Muscle of arm (tissue), 12 donors: ENCODE results near the gene RRP15. TPM values are rescaled to one million over a fixed set of nuclear protein-coding genes. Genes with fewer than 3 reads are reported as not detected.

Experiments
- DNase-seq: peaks from one replicate; pipeline ENCODE4 v3.0.0-alpha.2; 2013
- polyA plus RNA-seq, 12 donors: library from polyadenylated mRNA; unstranded; fragments of 120-200 nt; gene quantifications; one replicate each; pipeline ENCODE4 v1.2.1, GENCODE V29; 2013; ENCODE audit not compliant: insufficient read length in 12 of 12

Gene RRP15
- polyA plus RNA-seq, 12 donors = 9.4 to 22.1 (median 19.4) TPM; not detected in 1

- DNase-seq = peak; percentile 63
Measured at GRCh38 chr1:218330043-218330623, 45.0 kb downstream of the RRP15 start.

- no peak for DNase-seq
Measured at GRCh38 chr1:218332416-218332815, 47.3 kb downstream of the RRP15 start.

GRCh38 chr1:218336328-218336727 lies 51.2 kb downstream of the RRP15 start:
- DNase-seq = no peak

GRCh38 chr1:218339267-218339831 lies 54.3 kb downstream of the RRP15 start:
- DNase-seq = peak; percentile 49

- DNase-seq = no peak
Measured at GRCh38 chr1:218341325-218341724, 56.2 kb downstream of the RRP15 start.

GRCh38 chr1:218342091-218342490 lies 57.0 kb downstream of the RRP15 start:
- no peak for DNase-seq

- peak; percentile 91 for DNase-seq
Measured at GRCh38 chr1:218344814-218345672, 60.0 kb downstream of the RRP15 start, which contains the start of gene TGFB2. Gene TGFB2 (plus strand): TSS chr1:218345336. CDS start chr1:218346702, 1,366 bp downstream.

GRCh38 chr1:218345673-218346390 lies 60.7 kb downstream of the RRP15 start:
- peak; percentile 73 for DNase-seq

GRCh38 chr1:218346391-218347204 lies 61.5 kb downstream of the RRP15 start:
- DNase-seq = peak; percentile 61

- DNase-seq = peak; percentile 84
Measured at GRCh38 chr1:218347336-218347722, 62.2 kb downstream of the RRP15 start.

- DNase-seq = peak; percentile 90
Measured at GRCh38 chr1:218347723-218348627, 62.9 kb downstream of the RRP15 start.

- DNase-seq = no peak
Measured at GRCh38 chr1:218348628-218349071, 63.6 kb downstream of the RRP15 start.

- DNase-seq = no peak
Measured at GRCh38 chr1:218349348-218350034, 64.4 kb downstream of the RRP15 start.

GRCh38 chr1:218350035-218350525 lies 65.0 kb downstream of the RRP15 start:
- no peak for DNase-seq

GRCh38 chr1:218350801-218351266 lies 65.7 kb downstream of the RRP15 start:
- DNase-seq = peak; percentile 71

GRCh38 chr1:218351391-218352074 lies 66.4 kb downstream of the RRP15 start:
- no peak for DNase-seq

GRCh38 chr1:218352075-218352438 lies 67.0 kb downstream of the RRP15 start:
- no peak for DNase-seq

GRCh38 chr1:218353656-218354055 lies 68.6 kb downstream of the RRP15 start:
- DNase-seq = no peak

- DNase-seq = no peak
Measured at GRCh38 chr1:218355278-218355677, 70.2 kb downstream of the RRP15 start.
